ENCODE results near the gene RELT. TPM values are rescaled to one million over a fixed set of nuclear protein-coding genes. Genes with fewer than 3 reads are reported as not detected.

Gene RELT
- total and polyA plus RNA-seq, 2 of the 13 experiments (the other 11 are each of a cell fraction or from before 2014, with no cell fraction given), result 2.5 to 4.7 TPM

DNA sequence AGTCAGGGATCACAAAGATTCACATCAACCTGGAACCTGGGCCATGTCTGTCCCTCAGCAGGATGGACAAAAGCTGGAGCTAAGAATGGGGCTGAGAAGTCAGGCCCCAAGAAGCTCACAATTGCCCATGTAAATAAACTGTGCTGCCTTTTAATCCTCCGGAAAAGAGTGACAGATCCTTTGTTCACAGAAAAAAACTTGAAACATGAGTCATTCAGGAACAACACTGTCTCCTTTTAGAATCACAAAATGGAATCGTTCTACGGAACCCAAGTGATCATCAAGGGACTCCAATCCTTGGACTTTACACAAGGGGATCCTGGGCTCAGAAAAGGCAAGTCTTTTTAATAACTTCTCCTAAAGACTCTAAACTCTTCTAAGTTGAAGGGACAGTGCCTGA lies 36.1 kb downstream of the RELT start (continued):
- TF ChIP-seq, protein P1, sequence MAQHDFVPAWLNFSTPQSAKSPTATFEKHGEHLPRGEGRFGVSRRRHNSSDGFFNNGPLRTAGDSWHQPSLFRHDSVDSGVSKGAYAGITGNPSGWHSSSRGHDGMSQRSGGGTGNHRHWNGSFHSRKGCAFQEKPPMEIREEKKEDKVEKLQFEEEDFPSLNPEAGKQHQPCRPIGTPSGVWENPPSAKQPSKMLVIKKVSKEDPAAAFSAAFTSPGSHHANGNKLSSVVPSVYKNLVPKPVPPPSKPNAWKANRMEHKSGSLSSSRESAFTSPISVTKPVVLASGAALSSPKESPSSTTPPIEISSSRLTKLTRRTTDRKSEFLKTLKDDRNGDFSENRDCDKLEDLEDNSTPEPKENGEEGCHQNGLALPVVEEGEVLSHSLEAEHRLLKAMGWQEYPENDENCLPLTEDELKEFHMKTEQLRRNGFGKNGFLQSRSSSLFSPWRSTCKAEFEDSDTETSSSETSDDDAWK (CRISPR knock-in tag; IDR thresholded peaks at IDR 0.05), result no peak

DNA sequence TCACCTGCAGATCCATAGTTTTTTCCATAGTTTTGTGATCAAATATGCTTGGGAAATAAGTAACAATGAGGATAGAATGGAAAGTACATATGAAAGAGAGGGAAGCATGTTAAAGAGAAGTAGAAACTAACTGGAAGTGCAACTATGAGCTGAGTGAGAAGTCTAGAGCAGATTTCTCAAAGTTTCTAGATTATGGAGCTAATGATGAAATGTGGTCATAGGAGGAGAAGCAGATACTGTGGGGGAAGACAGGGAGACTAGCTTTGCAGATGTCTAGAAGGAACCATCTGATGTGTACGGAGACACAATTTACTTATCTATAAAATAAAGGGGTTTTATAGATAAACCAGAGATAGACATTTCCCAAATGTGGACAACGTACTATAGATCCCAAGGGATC lies 37.1 kb downstream of the RELT start:
- ATAC-seq (no peak), FAIRE-seq (no peak)

GRCh38 chr11:73414977-73415651 lies 38.9 kb downstream of the RELT start:
- intact Hi-C loops (cut with micrococcal nuclease; ENCODE audit: unreplicated experiment), result loop anchor here (5.0 kb wide), 1 partner anchor 517 kb away; no protein-coding TSS in a partner anchor
- Histone ChIP-seq H4K20me1 (ENCODE audit: insufficient read depth, low read length) (no peaks in the 10 kb centered on the region), H2AFZ (ENCODE audit: low read length) (no peak overlapping the region), H3K4me2 (ENCODE audit: low read depth, low read length) (no peak overlapping the region), H3K27ac (ENCODE audit: extremely low read length, insufficient read depth, low read length) (no peak overlapping the region), H3K4me3 (replicated peaks in 1 of 3; ENCODE audit: insufficient read depth in 1 of 3, low read depth in 2 of 3, low read length in 3 of 3) (no peak overlapping the region), H3K79me2 (ENCODE audit: insufficient read depth, low read length) (no peaks in the 10 kb centered on the region), H3K9ac (ENCODE audit: insufficient read depth, low read depth, low read length) (no peak overlapping the region), H3K4me1 (ENCODE audit: insufficient read depth, low read length) (peaks cover 27% of the 10 kb centered on the region), H3K9me3 (ENCODE audit: low read length) (no peaks in the 10 kb centered on the region), H3K27me3 (ENCODE audit: control insufficient read depth in 1 of 2, insufficient read depth in 2 of 2, low read length in 2 of 2) (no peaks in the 10 kb centered on the region), H3K36me3 (replicated peaks in 1 of 2; ENCODE audit: control insufficient read depth in 1 of 2, insufficient read depth in 2 of 2, low read length in 2 of 2) (peaks cover 5 to 8% of the 10 kb centered on the region in 2 experiments; a peak in 4 of 5 replicates)
- ATAC-seq, result no peak
- POLR2A ChIA-PET, result no interaction called here
- in situ Hi-C loops (cut with HindIII; ENCODE audit: extremely low pct_ligation_motif_present, low pct_unique_long_range_greater_than_20kb), result no loop called here
- no peak for FAIRE-seq
- 87% methylated on average over 1 of the region's 1 CpG for WGBS (ENCODE audit: low lambda C conversion rate)
- CTCF ChIA-PET (ENCODE audit: low intra/inter-chr PET ratio, low total read pairs), result no interaction called here
- BruUV-seq (replicated peaks), result no TSS peak
- DNase-seq (ENCODE audit: low spot score), result no peak
- no peak for TF ChIP-seq HES4 (CRISPR knock-in tag; IDR thresholded peaks at IDR 0.05; ENCODE audit: borderline replicate concordance)
- TF ChIP-seq, protein P2, sequence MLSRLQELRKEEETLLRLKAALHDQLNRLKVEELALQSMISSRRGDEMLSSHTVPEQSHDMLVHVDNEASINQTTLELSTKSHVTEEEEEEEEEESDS (CRISPR knock-in tag; IDR thresholded peaks at IDR 0.05; ENCODE audit: borderline replicate concordance), result no peak
- no peak for TF ChIP-seq ZKSCAN5 (CRISPR knock-in tag; IDR thresholded peaks at IDR 0.05)
- TF ChIP-seq PRDM4 (CRISPR knock-in tag; IDR thresholded peaks at IDR 0.05; ENCODE audit: borderline replicate concordance), result no peak
- TF ChIP-seq ZNF713 (CRISPR knock-in tag; IDR thresholded peaks at IDR 0.05), result no peak
- TF ChIP-seq ZNF891 (CRISPR knock-in tag; IDR thresholded peaks at IDR 0.05), result no peak
- TF ChIP-seq FOXP1 (IDR thresholded peaks at IDR 0.05), result no peak
- TF ChIP-seq FOXP1 (CRISPR knock-in tag; IDR thresholded peaks at IDR 0.05), result no peak
- TF ChIP-seq ZUFSP (CRISPR knock-in tag; IDR thresholded peaks at IDR 0.05; ENCODE audit: borderline replicate concordance), result no peak

More for the DNA sequence above, 37.1 kb downstream of the RELT start:
- Histone ChIP-seq H2AFZ (ENCODE audit: low read length) (no peak overlapping the region), H3K27me3 (ENCODE audit: control insufficient read depth in 1 of 2, insufficient read depth in 2 of 2, low read length in 2 of 2) (no peaks in the 10 kb centered on the region), H3K36me3 (replicated peaks in 1 of 2; ENCODE audit: control insufficient read depth in 1 of 2, insufficient read depth in 2 of 2, low read length in 2 of 2) (peaks cover 9 to 19% of the 10 kb centered on the region in 2 experiments; a peak in 4 of 5 replicates), H3K79me2 (ENCODE audit: insufficient read depth, low read length) (no peaks in the 10 kb centered on the region), H3K4me1 (ENCODE audit: insufficient read depth, low read length) (peaks cover 23% of the 10 kb centered on the region), H4K20me1 (ENCODE audit: insufficient read depth, low read length) (no peaks in the 10 kb centered on the region), H3K9me3 (ENCODE audit: low read length) (no peaks in the 10 kb centered on the region), H3K9ac (ENCODE audit: insufficient read depth, low read depth, low read length) (no peak overlapping the region), H3K27ac (ENCODE audit: extremely low read length, insufficient read depth, low read length) (no peak overlapping the region), H3K4me2 (ENCODE audit: low read depth, low read length) (no peak overlapping the region), H3K4me3 (replicated peaks in 1 of 3; ENCODE audit: insufficient read depth in 1 of 3, low read depth in 2 of 3, low read length in 3 of 3) (no peak overlapping the region)
- POLR2A ChIA-PET, result no interaction called here
- DNase-seq (ENCODE audit: low spot score), result no peak
- BruUV-seq (replicated peaks), result no TSS peak
- TF ChIP-seq MTF2 (CRISPR knock-in tag; IDR thresholded peaks at IDR 0.05; ENCODE audit: borderline replicate concordance), result no peak
- no peak for TF ChIP-seq MIER2 (CRISPR knock-in tag; IDR thresholded peaks at IDR 0.05)
- 97% methylated on average over 2 of the region's 2 CpGs for WGBS (ENCODE audit: low lambda C conversion rate)
- in situ Hi-C loops (cut with HindIII; ENCODE audit: extremely low pct_ligation_motif_present, low pct_unique_long_range_greater_than_20kb), result no loop called here
- intact Hi-C loops (cut with micrococcal nuclease; ENCODE audit: unreplicated experiment), result no loop called here
- CTCF ChIA-PET (ENCODE audit: low intra/inter-chr PET ratio, low total read pairs), result no interaction called here
